ENCODE data around the gene BOLA3. TPM values are rescaled to one million over a fixed set of nuclear protein-coding genes. Genes with fewer than 3 reads are reported as not detected.

The BOLA3 gene
- total and polyA plus RNA-seq, 4 donors, result 9.5 to 35.2 (median 27.1) TPM

DNA sequence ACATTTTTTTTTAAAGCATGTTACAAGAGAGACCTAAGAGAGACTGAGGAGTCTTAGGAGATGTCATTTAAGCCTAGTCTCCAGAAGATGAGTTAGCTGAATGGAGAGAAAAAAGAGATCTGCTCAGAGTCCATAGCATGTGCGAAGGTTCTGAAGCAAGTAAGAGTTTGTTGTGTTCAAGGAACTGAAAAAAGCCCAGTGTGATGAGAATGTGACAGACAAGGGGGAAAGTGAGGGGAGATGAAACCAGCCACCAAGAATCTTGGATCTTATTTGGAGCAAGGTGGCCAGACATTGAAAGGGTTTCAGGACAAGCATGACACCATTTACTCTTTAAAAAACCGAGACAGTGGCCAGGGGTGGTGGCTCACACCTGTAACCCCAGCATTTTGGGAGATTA, 36.2 kb upstream of the BOLA3 start:
- Histone ChIP-seq H3K9ac (ENCODE audit: low read depth in 1 of 2, low read length in 2 of 2) (no peak overlapping the region), H3K36me3 (ENCODE audit: control insufficient read depth in 4 of 4, insufficient read depth in 3 of 4, low read depth in 1 of 4, low read length in 3 of 4) (no peaks in the 10 kb centered on the region), H3K9me3 (ENCODE audit: control insufficient read depth in 4 of 4, low read length in 3 of 4) (no peaks in the 10 kb centered on the region), H3K4me3 (ENCODE audit: low read depth in 1 of 3, low read length in 3 of 3) (no peak overlapping the region), H3K27me3 (ENCODE audit: control insufficient read depth in 4 of 4, insufficient read depth in 4 of 4, low read length in 3 of 4) (no peaks in the 10 kb centered on the region), H3K4me1 (ENCODE audit: control insufficient read depth in 4 of 4, insufficient read depth in 4 of 4, low read length in 3 of 4) (peaks cover 0 to 4% (median 0%) of the 10 kb centered on the region in 4 donors), H3K27ac (ENCODE audit: low read depth in 1 of 2, low read length in 2 of 2) (no peak overlapping the region)
- 86% methylated on average over 2 of the region's 2 CpGs for WGBS
- DNase-seq (ENCODE audit: low spot score), result no peak
- no peak for TF ChIP-seq HNF4G (IDR thresholded peaks at IDR 0.05)
- no peak for TF ChIP-seq EGR1 (IDR thresholded peaks at IDR 0.05; ENCODE audit: low read depth in 2 of 2)
- TF ChIP-seq JUND (IDR thresholded peaks at IDR 0.05), result no peak
- TF ChIP-seq NR2F2 (IDR thresholded peaks at IDR 0.05), result no peak
- no peak for TF ChIP-seq TAF1 (conservative IDR thresholded peaks at IDR 0.05)
- TF ChIP-seq SP1 (IDR thresholded peaks at IDR 0.05), result no peak
- TF ChIP-seq YY1 (IDR thresholded peaks at IDR 0.05), result no peak
- TF ChIP-seq, protein P1, sequence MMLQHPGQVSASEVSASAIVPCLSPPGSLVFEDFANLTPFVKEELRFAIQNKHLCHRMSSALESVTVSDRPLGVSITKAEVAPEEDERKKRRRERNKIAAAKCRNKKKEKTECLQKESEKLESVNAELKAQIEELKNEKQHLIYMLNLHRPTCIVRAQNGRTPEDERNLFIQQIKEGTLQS (IDR thresholded peaks at IDR 0.05), result no peak
- TF ChIP-seq RXRA (IDR thresholded peaks at IDR 0.05), result no peak
- TF ChIP-seq GABPA (IDR thresholded peaks at IDR 0.05 in 1 of 2, conservative IDR thresholded peaks at IDR 0.05 in 1 of 2), result no peak
- no peak for TF ChIP-seq ZBTB33 (IDR thresholded peaks at IDR 0.05)
- TF ChIP-seq RAD21 (IDR thresholded peaks at IDR 0.05), result no peak
- TF ChIP-seq, protein P2, sequence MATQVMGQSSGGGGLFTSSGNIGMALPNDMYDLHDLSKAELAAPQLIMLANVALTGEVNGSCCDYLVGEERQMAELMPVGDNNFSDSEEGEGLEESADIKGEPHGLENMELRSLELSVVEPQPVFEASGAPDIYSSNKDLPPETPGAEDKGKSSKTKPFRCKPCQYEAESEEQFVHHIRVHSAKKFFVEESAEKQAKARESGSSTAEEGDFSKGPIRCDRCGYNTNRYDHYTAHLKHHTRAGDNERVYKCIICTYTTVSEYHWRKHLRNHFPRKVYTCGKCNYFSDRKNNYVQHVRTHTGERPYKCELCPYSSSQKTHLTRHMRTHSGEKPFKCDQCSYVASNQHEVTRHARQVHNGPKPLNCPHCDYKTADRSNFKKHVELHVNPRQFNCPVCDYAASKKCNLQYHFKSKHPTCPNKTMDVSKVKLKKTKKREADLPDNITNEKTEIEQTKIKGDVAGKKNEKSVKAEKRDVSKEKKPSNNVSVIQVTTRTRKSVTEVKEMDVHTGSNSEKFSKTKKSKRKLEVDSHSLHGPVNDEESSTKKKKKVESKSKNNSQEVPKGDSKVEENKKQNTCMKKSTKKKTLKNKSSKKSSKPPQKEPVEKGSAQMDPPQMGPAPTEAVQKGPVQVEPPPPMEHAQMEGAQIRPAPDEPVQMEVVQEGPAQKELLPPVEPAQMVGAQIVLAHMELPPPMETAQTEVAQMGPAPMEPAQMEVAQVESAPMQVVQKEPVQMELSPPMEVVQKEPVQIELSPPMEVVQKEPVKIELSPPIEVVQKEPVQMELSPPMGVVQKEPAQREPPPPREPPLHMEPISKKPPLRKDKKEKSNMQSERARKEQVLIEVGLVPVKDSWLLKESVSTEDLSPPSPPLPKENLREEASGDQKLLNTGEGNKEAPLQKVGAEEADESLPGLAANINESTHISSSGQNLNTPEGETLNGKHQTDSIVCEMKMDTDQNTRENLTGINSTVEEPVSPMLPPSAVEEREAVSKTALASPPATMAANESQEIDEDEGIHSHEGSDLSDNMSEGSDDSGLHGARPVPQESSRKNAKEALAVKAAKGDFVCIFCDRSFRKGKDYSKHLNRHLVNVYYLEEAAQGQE (IDR thresholded peaks at IDR 0.05), result no peak

DNA sequence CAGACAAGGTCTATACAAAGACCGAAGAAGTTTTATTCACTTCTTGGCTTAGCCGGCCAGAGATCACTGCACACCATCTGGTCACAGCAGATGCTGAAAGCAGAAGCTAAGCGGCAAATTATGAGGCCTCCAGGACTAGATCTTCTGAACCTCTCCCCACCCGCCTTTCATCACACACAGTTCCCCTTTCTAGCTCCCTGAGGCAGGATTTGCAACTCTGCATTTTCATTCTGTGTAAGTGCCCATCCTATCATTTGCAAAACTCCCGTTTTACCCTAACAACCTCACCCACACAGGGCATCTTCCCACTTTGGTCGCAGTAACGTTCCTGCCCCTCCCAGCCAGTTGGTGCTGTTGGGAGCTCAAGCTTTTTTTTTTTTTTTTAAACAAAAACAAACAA, 34.0 kb upstream of the BOLA3 start:
- no peak overlapping the region for H3K4me3 ChIP-seq (ENCODE audit: low read depth in 1 of 3, low read length in 3 of 3)
- H3K9ac ChIP-seq (ENCODE audit: low read depth in 1 of 2, low read length in 2 of 2), result no peak overlapping the region
- H3K27ac ChIP-seq (ENCODE audit: low read depth in 1 of 2, low read length in 2 of 2), result no peak overlapping the region
- 61% methylated on average over 7 of the region's 7 CpGs for WGBS
- H3K9me3 ChIP-seq (ENCODE audit: control insufficient read depth in 4 of 4, low read length in 3 of 4), result no peaks in the 10 kb centered on the region
- peaks cover 0 to 10% (median 5%) of the 10 kb centered on the region in 4 donors for H3K4me1 ChIP-seq (ENCODE audit: control insufficient read depth in 4 of 4, insufficient read depth in 4 of 4, low read length in 3 of 4)
- no peaks in the 10 kb centered on the region for H3K36me3 ChIP-seq (ENCODE audit: control insufficient read depth in 4 of 4, insufficient read depth in 3 of 4, low read depth in 1 of 4, low read length in 3 of 4)
- no peaks in the 10 kb centered on the region for H3K27me3 ChIP-seq (ENCODE audit: control insufficient read depth in 4 of 4, insufficient read depth in 4 of 4, low read length in 3 of 4)
- DNase-seq (ENCODE audit: low spot score), result no peak
- TF ChIP-seq, protein P1 (IDR thresholded peaks at IDR 0.05), result no peak
- TF ChIP-seq NR2F2 (IDR thresholded peaks at IDR 0.05) (no peak), RXRA (IDR thresholded peaks at IDR 0.05) (no peak), HNF4G (IDR thresholded peaks at IDR 0.05) (no peak), JUND (IDR thresholded peaks at IDR 0.05) (no peak), ZBTB33 (IDR thresholded peaks at IDR 0.05) (no peak), GABPA (IDR thresholded peaks at IDR 0.05 in 1 of 2, conservative IDR thresholded peaks at IDR 0.05 in 1 of 2) (no peak), YY1 (IDR thresholded peaks at IDR 0.05) (no peak), TAF1 (conservative IDR thresholded peaks at IDR 0.05) (no peak), EGR1 (IDR thresholded peaks at IDR 0.05; ENCODE audit: low read depth in 2 of 2) (no peak), SP1 (IDR thresholded peaks at IDR 0.05) (no peak), FOXA2 (IDR thresholded peaks at IDR 0.05) (no peak), RAD21 (IDR thresholded peaks at IDR 0.05) (no peak), FOXA1 (IDR thresholded peaks at IDR 0.05) (no peak)
- TF ChIP-seq, protein P3, sequence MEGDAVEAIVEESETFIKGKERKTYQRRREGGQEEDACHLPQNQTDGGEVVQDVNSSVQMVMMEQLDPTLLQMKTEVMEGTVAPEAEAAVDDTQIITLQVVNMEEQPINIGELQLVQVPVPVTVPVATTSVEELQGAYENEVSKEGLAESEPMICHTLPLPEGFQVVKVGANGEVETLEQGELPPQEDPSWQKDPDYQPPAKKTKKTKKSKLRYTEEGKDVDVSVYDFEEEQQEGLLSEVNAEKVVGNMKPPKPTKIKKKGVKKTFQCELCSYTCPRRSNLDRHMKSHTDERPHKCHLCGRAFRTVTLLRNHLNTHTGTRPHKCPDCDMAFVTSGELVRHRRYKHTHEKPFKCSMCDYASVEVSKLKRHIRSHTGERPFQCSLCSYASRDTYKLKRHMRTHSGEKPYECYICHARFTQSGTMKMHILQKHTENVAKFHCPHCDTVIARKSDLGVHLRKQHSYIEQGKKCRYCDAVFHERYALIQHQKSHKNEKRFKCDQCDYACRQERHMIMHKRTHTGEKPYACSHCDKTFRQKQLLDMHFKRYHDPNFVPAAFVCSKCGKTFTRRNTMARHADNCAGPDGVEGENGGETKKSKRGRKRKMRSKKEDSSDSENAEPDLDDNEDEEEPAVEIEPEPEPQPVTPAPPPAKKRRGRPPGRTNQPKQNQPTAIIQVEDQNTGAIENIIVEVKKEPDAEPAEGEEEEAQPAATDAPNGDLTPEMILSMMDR (IDR thresholded peaks at IDR 0.05; ENCODE audit: low read depth, low read length, missing input control), result no peak
- TF ChIP-seq, protein P2 (IDR thresholded peaks at IDR 0.05), result no peak
- TF ChIP-seq, protein P4, sequence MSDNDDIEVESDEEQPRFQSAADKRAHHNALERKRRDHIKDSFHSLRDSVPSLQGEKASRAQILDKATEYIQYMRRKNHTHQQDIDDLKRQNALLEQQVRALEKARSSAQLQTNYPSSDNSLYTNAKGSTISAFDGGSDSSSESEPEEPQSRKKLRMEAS (IDR thresholded peaks at IDR 0.05), result no peak

All from liver (tissue), 9 donors.